Aorta (tissue), 5 donors: Measurements from ENCODE around the gene UAP1. TPM values are rescaled to one million over a fixed set of nuclear protein-coding genes. Genes with fewer than 3 reads are reported as not detected.

Source experiments
- ATAC-seq: fragments of 200-7000 bp; cut with Tn5 transposase; one replicate; pipeline ENCODE4 v1.9.1; 2022; ENCODE audit warnings: moderate library complexity; ENCODE audit not compliant: low FRiP score
- DNase-seq, 2 donors: peaks; one replicate each; pipeline ENCODE4 v3.0.0-alpha.2; 2020
- H3K27ac ChIP-seq, 2 donors: one replicate each; pipeline ENCODE4 v1.5.1; 2013; ENCODE audit warnings: low read length in 2 of 2, mild to moderate bottlenecking in 2 of 2, moderate library complexity in 2 of 2, control low read depth in 1 of 2, inconsistent platforms in 1 of 2, low read depth in 1 of 2
- H3K27me3 ChIP-seq, 2 donors: one replicate each; pipeline ENCODE4 v1.6.1; 2013; ENCODE audit warnings: control low read depth in 1 of 2, low read length in 1 of 2, mild to moderate bottlenecking in 1 of 2, moderate library complexity in 1 of 2; ENCODE audit not compliant: insufficient read depth in 2 of 2, control insufficient read depth in 1 of 2
- H3K36me3 ChIP-seq, 2 donors: one replicate each; pipeline ENCODE4 v1.6.1; 2013; ENCODE audit warnings: control low read depth in 1 of 2, low read length in 1 of 2, mild to moderate bottlenecking in 1 of 2; ENCODE audit not compliant: insufficient read depth in 2 of 2, control insufficient read depth in 1 of 2
- H3K4me1 ChIP-seq, 2 donors: one replicate each; pipeline ENCODE4 v1.6.1; 2013; ENCODE audit warnings: low read length in 2 of 2, control low read depth in 1 of 2, mild to moderate bottlenecking in 1 of 2, moderate library complexity in 1 of 2; ENCODE audit not compliant: insufficient read depth in 2 of 2, control insufficient read depth in 1 of 2
- H3K4me3 ChIP-seq, 2 donors: one replicate each; pipeline ENCODE4 v1.5.1; 2013; ENCODE audit warnings: low read length in 2 of 2, control low read depth in 1 of 2, mild to moderate bottlenecking in 1 of 2
- H3K9me3 ChIP-seq: one replicate; pipeline ENCODE4 v1.6.1; 2013; ENCODE audit warnings: mild to moderate bottlenecking, low read length; ENCODE audit not compliant: control insufficient read depth
- WGBS, 2 donors: extraction: QIAGEN DNeasy Blood & Tissue Kit; methylation state at CpG; one replicate each; pipeline ENCODE4 v1.1.7; 2013; 5-methylcytosine and 5-hydroxymethylcytosine counted together
- intact Hi-C, 2 donors: fragments of 100-400 bp; cut with DNase I; formaldehyde crosslinking; loops; one replicate each; pipeline versions ENCODE4 v1.14.2 to v1.15.0; 2022
- polyA plus RNA-seq, 2 donors: library from polyadenylated mRNA; stranded (reverse); fragments of 200-250 nt; gene quantifications; one replicate each; pipeline ENCODE4 v1.2.3, GENCODE V29; 2013
- total RNA-seq, 2 donors: library from RNA; stranded (reverse); fragmentation: NEBNext Ultra II Directional; extraction: Animal tissue kit (Norgen Biotek cat#: 25700); gene quantifications; one replicate each; pipeline ENCODE4 v1.2.1, GENCODE V29; 2021
- donor health status: healthy with polysubstance abuse.
- donor health status: Bipolar disorder and iron deficiency.
- donor health status: DM: no; HTN: no; CAD: no.
- donor health status: DM: no; HTN: no; CAD: no.
- donor health status: DM: yes; HTN: yes; CAD: no.

Gene UAP1
- total and polyA plus RNA-seq, 4 donors = 32.2 to 138 (median 73.3) TPM

DNA sequence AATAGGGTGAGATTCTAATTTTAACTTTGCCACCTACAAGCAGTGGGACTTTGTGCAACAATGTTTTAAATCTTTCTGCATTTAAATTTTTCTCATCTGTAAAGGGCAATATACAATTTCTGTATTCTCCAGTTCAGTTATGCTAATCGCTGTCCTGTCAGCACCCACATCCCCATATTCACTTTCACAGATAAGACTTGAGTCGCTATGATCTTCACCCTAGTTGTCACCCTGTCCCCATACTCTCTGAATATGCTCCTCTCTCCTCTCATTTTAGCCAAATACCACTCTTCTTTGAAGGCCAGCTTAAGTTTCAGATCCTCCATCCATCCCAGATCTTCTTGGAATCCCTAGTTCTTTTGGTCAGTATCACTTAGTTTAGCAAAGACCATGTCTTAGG is 79.6 kb downstream of the UAP1 start:
- ATAC-seq (no peak), DNase-seq (no peak)
- no peaks in the 10 kb centered on the region for H3K36me3 ChIP-seq
- peaks cover 4% of the 10 kb centered on the region in 2 donors for H3K4me1 ChIP-seq
- H3K27ac ChIP-seq = no peak overlapping the region
- H3K27me3 ChIP-seq = no peaks in the 10 kb centered on the region
- intact Hi-C loops = no loop called here
- H3K4me3 ChIP-seq = no peak overlapping the region
- WGBS, 2 donors = 80 to 82% methylated on average over 2 of the region's 2 CpGs
- no peaks in the 10 kb centered on the region for H3K9me3 ChIP-seq

- WGBS, 2 donors = 96 to 99% methylated on average over 3 of the region's 3 CpGs
- peaks cover 0 to 4% of the 10 kb centered on the region in 2 donors for H3K4me1 ChIP-seq
These were observed 83.4 kb downstream of the UAP1 start for GRCh38 chr1:162644986-162645314.

GRCh38 chr1:162645666-162646065 is 84.1 kb downstream of the UAP1 start:
- 85 to 91% methylated on average over 4 of the region's 4 CpGs for WGBS, 2 donors
- Histone ChIP-seq H3K36me3 (no peaks in the 10 kb centered on the region), H3K27ac (no peak overlapping the region), H3K27me3 (no peaks in the 10 kb centered on the region), H3K4me1 (peaks cover 0 to 4% of the 10 kb centered on the region in 2 donors), H3K9me3 (no peaks in the 10 kb centered on the region), H3K4me3 (no peak overlapping the region)
- DNase-seq = no peak
- no peak for ATAC-seq
- intact Hi-C loops = no loop called here

More at GRCh38 chr1:162644986-162645314, 83.4 kb downstream of the UAP1 start:
- no peak overlapping the region for H3K27ac ChIP-seq
- H3K36me3 ChIP-seq = no peaks in the 10 kb centered on the region
- no peak overlapping the region for H3K4me3 ChIP-seq
- ATAC-seq (no peak), DNase-seq (no peak)
- no peaks in the 10 kb centered on the region for H3K9me3 ChIP-seq
- intact Hi-C loops = no loop called here
- H3K27me3 ChIP-seq = no peaks in the 10 kb centered on the region

- DNase-seq = no peak
- H3K9me3 ChIP-seq = no peaks in the 10 kb centered on the region
- WGBS, 2 donors = 67 to 89% methylated on average over 3 of the region's 3 CpGs
- H3K27me3 ChIP-seq = no peaks in the 10 kb centered on the region
- intact Hi-C loops = no loop called here
- no peak overlapping the region for H3K27ac ChIP-seq
- peaks cover 0 to 5% of the 10 kb centered on the region in 2 donors for H3K4me1 ChIP-seq
- no peak for ATAC-seq
- no peak overlapping the region for H3K4me3 ChIP-seq
- peaks cover 0 to 2% of the 10 kb centered on the region in 2 donors for H3K36me3 ChIP-seq
These were observed 88.1 kb downstream of the UAP1 start for GRCh38 chr1:162649583-162649982.

Other genes with a start within 250 kb of the UAP1 start
- not detected for gene SPATA46, start 184.9 kb upstream of the UAP1 start, total RNA-seq
- not detected for gene SPATA46, start 184.9 kb upstream of the UAP1 start, polyA plus RNA-seq
- 1 to 10 TPM; 4.4 to 5.5 TPM for gene C1orf226, start 180.0 kb upstream of the UAP1 start, total RNA-seq
- 1 to 10 TPM; 1.5 to 5.6 TPM for gene C1orf226, start 180.0 kb upstream of the UAP1 start, polyA plus RNA-seq
- under 1 TPM; 0.45 to 0.63 TPM for gene SH2D1B, start 149.6 kb upstream of the UAP1 start, total RNA-seq
- gene SH2D1B, start 149.6 kb upstream of the UAP1 start, polyA plus RNA-seq = 1 to 10 TPM in 1 of 2 donors, under 1 TPM in 1; 0.10 to 1.1 TPM
- gene UHMK1, start 63.9 kb upstream of the UAP1 start, total RNA-seq = 10 to 100 TPM; 28.0 to 29.6 TPM
- gene UHMK1, start 63.9 kb upstream of the UAP1 start, polyA plus RNA-seq = 10 to 100 TPM in 1 of 2 donors, 1 to 10 TPM in 1; 8.7 to 14.7 TPM
- gene DDR2, start 70.7 kb downstream of the UAP1 start, total RNA-seq = 100 to 1,000 TPM; 124 to 146 TPM
- gene DDR2, start 70.7 kb downstream of the UAP1 start, polyA plus RNA-seq = 10 to 100 TPM; 24.8 to 28.5 TPM
- gene HSD17B7, start 229.0 kb downstream of the UAP1 start, total RNA-seq = 10 to 100 TPM; 12.8 to 15.4 TPM
- 10 to 100 TPM in 1 of 2 donors, 1 to 10 TPM in 1; 3.6 to 15.0 TPM for gene HSD17B7, start 229.0 kb downstream of the UAP1 start, polyA plus RNA-seq